PC-3 (cell line): ENCODE data around the gene STXBP5. TPM values are rescaled to one million over a fixed set of nuclear protein-coding genes. Genes with fewer than 3 reads are reported as not detected.

Experiments
- ATAC-seq: fragments of 200-7000 bp; cut with Tn5 transposase; 2 replicates; pipeline ENCODE4 v1.9.1; 2020; ENCODE audit warnings: mild to moderate bottlenecking, moderate library complexity
- BruUV-seq: library from RNA; stranded (reverse); fragments of 400-500 nt; replicated peaks from 2 replicates; lab custom pipeline; 2021; lab: Mats Ljungman, UMichigan
- CTCF ChIA-PET: fragments of 300-600 bp; sonication (Branson Sonifier 250); formaldehyde crosslinking; loops from one replicate; lab custom pipeline; 2022; ENCODE audit warnings: antibody characterized with exemption; lab: Charles Lee
- POLR2A ChIA-PET: fragments of 300-600 bp; sonication (Branson Sonifier 250); formaldehyde crosslinking; loops from one replicate; lab custom pipeline; 2022; ENCODE audit warnings: antibody characterized with exemption; ENCODE audit not compliant: unreplicated experiment; lab: Charles Lee
- DNase-seq: peaks from one replicate; pipeline ENCODE4 v3.0.0-alpha.2; 2015
- H2AFZ ChIP-seq: fragments of 300-600 bp; sonication (generic); 2 replicates; pipeline ENCODE4 v1.6.0; 2016; ENCODE audit warnings: antibody characterized with exemption, low read length
- H3F3A ChIP-seq: fragments of 300-600 bp; sonication (generic); one replicate; pipeline ENCODE4 v1.6.0; 2017; ENCODE audit warnings: antibody characterized with exemption, low read length, control low read depth, mild to moderate bottlenecking; ENCODE audit not compliant: unreplicated experiment
- H3K27ac ChIP-seq: fragments of 300-600 bp; sonication (generic); 2 replicates; pipeline ENCODE4 v1.5.1; 2016; ENCODE audit warnings: mild to moderate bottlenecking, low read length
- H3K27me3 ChIP-seq: fragments of 300-600 bp; sonication (generic); 2 replicates; pipeline ENCODE4 v1.6.1; 2016; ENCODE audit warnings: low read length, mixed read lengths
- H3K36me3 ChIP-seq: fragments of 300-600 bp; sonication (generic); 2 replicates; pipeline ENCODE4 v1.6.1; 2016; ENCODE audit warnings: low read depth, mixed run types, low read length, mixed read lengths
- H3K4me1 ChIP-seq: fragments of 300-600 bp; sonication (generic); 2 replicates; pipeline ENCODE4 v1.5.1; 2016; ENCODE audit warnings: low read length; ENCODE audit not compliant: insufficient read depth
- H3K4me2 ChIP-seq: fragments of 300-600 bp; sonication (generic); 2 replicates; pipeline ENCODE4 v1.6.0; 2016; ENCODE audit warnings: low read length
- H3K4me3 ChIP-seq: fragments of 300-600 bp; sonication (generic); 2 replicates; pipeline ENCODE4 v1.5.1; 2016; ENCODE audit warnings: mild to moderate bottlenecking, low read length, mixed read lengths
- H3K79me2 ChIP-seq: fragments of 300-600 bp; sonication (generic); 2 replicates; pipeline ENCODE4 v1.6.1; 2017; ENCODE audit warnings: low read length, mixed read lengths
- H3K9ac ChIP-seq: fragments of 300-600 bp; sonication (generic); 2 replicates; pipeline ENCODE4 v1.6.0; 2016; ENCODE audit warnings: mild to moderate bottlenecking, low read length
- H3K9me2 ChIP-seq: fragments of 300-600 bp; sonication (generic); replicated peaks from 2 replicates; pipeline ENCODE4 v1.6.1; 2016; ENCODE audit warnings: mixed run types, low read length, mixed read lengths
- H3K9me3 ChIP-seq: fragments of 300-600 bp; sonication (generic); 2 replicates; pipeline ENCODE4 v1.6.1; 2016; ENCODE audit warnings: low read length, mixed read lengths
- H4K20me1 ChIP-seq: fragments of 300-600 bp; sonication (generic); 2 replicates; pipeline ENCODE4 v1.6.1; 2016; ENCODE audit warnings: low read length, mixed read lengths
- EZH2 ChIP-seq: fragments of 300-600 bp; sonication (generic); IDR thresholded peaks from one replicate; pipeline ENCODE4 v1.6.1; 2017; ENCODE audit warnings: antibody characterized with exemption, mild to moderate bottlenecking, low read length; ENCODE audit not compliant: unreplicated experiment
- EZH2phosphoT487 ChIP-seq: fragments of 300-600 bp; sonication (generic); IDR thresholded peaks from 2 replicates; pipeline ENCODE4 v1.6.1; 2018; ENCODE audit warnings: mild to moderate bottlenecking, antibody characterized with exemption, low read length, borderline replicate concordance
- intact Hi-C: fragments of 100-400 bp; cut with micrococcal nuclease; formaldehyde crosslinking; loops from 2 replicates; pipeline ENCODE4 v1.9.0; 2023
- total RNA-seq: library from RNA; depleted of rRNA; stranded (reverse); fragments of >200 nt; gene quantifications from 2 replicates; pipeline ENCODE4 v1.2.3, GENCODE V29; 2014
- TF ChIP-seq, protein P1 (sequence below): fragments of 300-600 bp; sonication (generic); conservative IDR thresholded peaks from 2 replicates; pipeline ENCODE4 v1.5.1; 2017; ENCODE audit warnings: antibody characterized with exemption, low read depth, mild to moderate bottlenecking, low read length

Gene STXBP5
- total RNA-seq, 1 experiment from 2014 or later = 12.9 TPM

DNA sequence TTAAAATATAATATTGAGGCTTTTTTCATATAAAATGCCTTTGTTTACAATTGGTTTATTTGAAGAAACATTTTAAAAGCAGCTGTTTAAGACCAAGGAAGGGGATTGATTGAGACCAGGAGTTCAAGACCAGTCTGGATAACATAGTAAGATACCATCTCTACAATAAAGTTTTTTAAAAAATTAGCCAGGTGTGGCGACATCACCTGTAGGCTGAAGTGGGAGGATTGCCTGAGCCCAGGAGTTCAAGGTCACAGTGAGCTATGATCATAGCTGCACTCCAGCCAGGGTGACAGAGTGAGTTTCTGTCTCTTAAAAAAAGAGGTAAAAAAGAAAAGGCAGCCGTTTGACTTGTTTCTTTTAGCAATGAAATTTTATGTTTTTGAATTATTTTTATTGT, 117.0 kb downstream of the STXBP5 start:
- no peak for ATAC-seq
- Histone ChIP-seq H3K27me3 (no peaks in the 10 kb centered on the region), H3K36me3 (peaks cover 1% of the 10 kb centered on the region; the same call in 1 of the 2 replicates), H3K9me2 (no peaks in the 10 kb centered on the region), H3K27ac (no peak overlapping the region), H3K9ac (no peak overlapping the region), H3K79me2 (no peaks in the 10 kb centered on the region), H3K9me3 (no peaks in the 10 kb centered on the region), H3F3A (no peaks in the 10 kb centered on the region), H3K4me2 (no peak overlapping the region), H3K4me3 (no peak overlapping the region), H2AFZ (no peak overlapping the region), H4K20me1 (no peaks in the 10 kb centered on the region), H3K4me1 (no peaks in the 10 kb centered on the region)
- DNase-seq = no peak
- TF ChIP-seq EZH2phosphoT487 (no peak), EZH2 (no peak)
- TF ChIP-seq, protein P1, sequence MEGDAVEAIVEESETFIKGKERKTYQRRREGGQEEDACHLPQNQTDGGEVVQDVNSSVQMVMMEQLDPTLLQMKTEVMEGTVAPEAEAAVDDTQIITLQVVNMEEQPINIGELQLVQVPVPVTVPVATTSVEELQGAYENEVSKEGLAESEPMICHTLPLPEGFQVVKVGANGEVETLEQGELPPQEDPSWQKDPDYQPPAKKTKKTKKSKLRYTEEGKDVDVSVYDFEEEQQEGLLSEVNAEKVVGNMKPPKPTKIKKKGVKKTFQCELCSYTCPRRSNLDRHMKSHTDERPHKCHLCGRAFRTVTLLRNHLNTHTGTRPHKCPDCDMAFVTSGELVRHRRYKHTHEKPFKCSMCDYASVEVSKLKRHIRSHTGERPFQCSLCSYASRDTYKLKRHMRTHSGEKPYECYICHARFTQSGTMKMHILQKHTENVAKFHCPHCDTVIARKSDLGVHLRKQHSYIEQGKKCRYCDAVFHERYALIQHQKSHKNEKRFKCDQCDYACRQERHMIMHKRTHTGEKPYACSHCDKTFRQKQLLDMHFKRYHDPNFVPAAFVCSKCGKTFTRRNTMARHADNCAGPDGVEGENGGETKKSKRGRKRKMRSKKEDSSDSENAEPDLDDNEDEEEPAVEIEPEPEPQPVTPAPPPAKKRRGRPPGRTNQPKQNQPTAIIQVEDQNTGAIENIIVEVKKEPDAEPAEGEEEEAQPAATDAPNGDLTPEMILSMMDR = no peak
- intact Hi-C loops = no loop called here
- BruUV-seq = no TSS peak
- ChIA-PET CTCF (no interaction called here), POLR2A (no interaction called here)

DNA sequence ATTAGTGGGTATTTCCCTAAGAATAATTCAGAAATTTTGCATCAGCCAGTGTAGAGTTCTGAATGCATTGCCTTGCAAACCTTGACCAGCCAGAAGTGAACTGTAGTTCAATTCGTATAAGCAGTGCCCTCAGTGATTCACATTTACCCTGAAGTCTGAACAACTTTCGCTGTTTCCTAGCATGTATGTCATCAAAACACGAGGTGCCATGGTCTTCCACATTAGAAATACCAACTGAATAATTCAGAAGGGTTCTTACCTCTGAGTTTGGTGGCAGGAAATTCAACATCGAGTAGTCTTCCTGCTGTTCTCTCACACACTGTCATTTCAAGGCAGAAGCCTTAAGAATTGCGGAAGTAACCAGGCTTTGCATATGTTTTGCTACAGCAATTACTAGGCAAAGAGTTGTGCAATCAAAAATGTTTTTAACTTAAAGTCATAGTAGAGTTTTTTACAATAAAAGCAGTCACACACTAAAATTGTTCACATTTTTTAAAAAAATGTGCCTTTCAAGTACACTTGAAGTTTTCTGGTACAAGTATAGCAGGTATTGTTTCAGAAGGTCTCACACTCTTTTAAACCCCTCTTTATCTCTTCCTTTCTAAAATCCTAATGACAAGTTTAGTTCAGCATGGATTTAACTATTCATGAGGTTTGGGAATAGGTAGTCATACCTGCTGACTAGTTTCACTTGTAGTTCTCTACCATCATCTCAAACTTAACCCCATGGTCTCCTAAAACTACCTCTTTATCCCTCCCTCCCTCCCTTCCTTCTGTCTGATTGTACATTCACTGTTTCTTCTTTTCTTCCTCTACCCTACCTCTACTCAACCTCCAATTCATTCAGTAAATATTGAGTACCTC, 118.3 kb downstream of the STXBP5 start:
- no peaks in the 10 kb centered on the region for H4K20me1 ChIP-seq
- no peaks in the 10 kb centered on the region for H3K4me1 ChIP-seq
- no peaks in the 10 kb centered on the region for H3K36me3 ChIP-seq
- H3K9ac ChIP-seq = no peak overlapping the region
- intact Hi-C loops = no loop called here
- ATAC-seq (no peak), DNase-seq (no peak)
- POLR2A ChIA-PET = no interaction called here
- CTCF ChIA-PET = no interaction called here
- no TSS peak for BruUV-seq
- H2AFZ ChIP-seq = no peak overlapping the region
- no peaks in the 10 kb centered on the region for H3K9me3 ChIP-seq
- no peak overlapping the region for H3K4me3 ChIP-seq
- no peaks in the 10 kb centered on the region for H3F3A ChIP-seq
- H3K9me2 ChIP-seq = no peaks in the 10 kb centered on the region
- no peaks in the 10 kb centered on the region for H3K79me2 ChIP-seq
- no peaks in the 10 kb centered on the region for H3K27me3 ChIP-seq
- TF ChIP-seq, protein P1 = no peak
- no peak for TF ChIP-seq EZH2
- TF ChIP-seq EZH2phosphoT487 = no peak
- no peak overlapping the region for H3K27ac ChIP-seq
- no peak overlapping the region for H3K4me2 ChIP-seq

DNA sequence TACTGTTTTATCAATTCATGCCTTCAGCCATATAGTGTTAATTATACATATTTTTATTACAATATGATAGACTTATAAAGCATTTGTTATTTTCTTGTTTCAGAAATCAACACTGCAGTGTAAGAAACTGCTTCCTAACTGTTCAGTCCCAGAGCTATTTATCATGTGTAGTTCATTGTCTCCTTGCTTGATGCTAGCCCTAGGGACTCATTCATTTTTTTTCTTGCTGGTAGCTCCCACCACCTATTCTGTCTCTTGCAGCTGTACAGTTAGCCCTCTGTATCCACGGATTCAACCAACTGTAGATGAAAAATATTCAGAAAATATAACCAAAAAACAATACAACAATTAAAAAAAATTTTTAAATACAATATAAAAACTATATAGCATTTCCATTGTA, 121.3 kb downstream of the STXBP5 start:
- no peaks in the 10 kb centered on the region for H3K36me3 ChIP-seq
- H3K9ac ChIP-seq = no peak overlapping the region
- H2AFZ ChIP-seq = no peak overlapping the region
- no peaks in the 10 kb centered on the region for H3F3A ChIP-seq
- intact Hi-C loops = no loop called here
- ATAC-seq (no peak), DNase-seq (no peak)
- H3K27me3 ChIP-seq = no peaks in the 10 kb centered on the region
- H3K9me2 ChIP-seq = no peaks in the 10 kb centered on the region
- H3K27ac ChIP-seq = no peak overlapping the region
- no peak overlapping the region for H3K4me3 ChIP-seq
- ChIA-PET CTCF (no interaction called here), POLR2A (no interaction called here)
- no peaks in the 10 kb centered on the region for H3K9me3 ChIP-seq
- BruUV-seq = no TSS peak
- H3K4me2 ChIP-seq = no peak overlapping the region
- no peaks in the 10 kb centered on the region for H4K20me1 ChIP-seq
- H3K4me1 ChIP-seq = no peaks in the 10 kb centered on the region
- H3K79me2 ChIP-seq = no peaks in the 10 kb centered on the region
- no peak for TF ChIP-seq EZH2
- TF ChIP-seq EZH2phosphoT487 = no peak
- TF ChIP-seq, protein P1 = no peak
